ENCODE measurements around the gene PRMT3.
A peak's percentile ranks its signal among the peaks of the same experiment; 100 is the strongest.
"Not testable (repeated sequence)": the region's sequence is repeated elsewhere in the genome, so short reads cannot be mapped to it uniquely, and the experiment has no call there.

PRMT3 gene

GRCh38 chr11:20452585-20452984 lies 65.1 kb downstream of the PRMT3 start:
- in situ Hi-C loops (cut with HindIII; ENCODE audit: low pct_unique_long_range_greater_than_20kb, low sequenced_read_pairs): no loop called here
- no peak for DNase-seq (ENCODE audit: low read depth in 1 of 2, low spot score in 1 of 2)
- no peak for TF ChIP-seq JUND (IDR thresholded peaks at IDR 0.05; ENCODE audit: low read depth)

- in situ Hi-C loops (cut with HindIII; ENCODE audit: low pct_unique_long_range_greater_than_20kb, low sequenced_read_pairs): no loop called here
- DNase-seq (ENCODE audit: low read depth in 1 of 2, low spot score in 1 of 2): no peak
- TF ChIP-seq JUND (IDR thresholded peaks at IDR 0.05; ENCODE audit: low read depth): no peak
These were observed 66.3 kb downstream of the PRMT3 start for GRCh38 chr11:20453657-20454316.

GRCh38 chr11:20457001-20457799 lies 69.7 kb downstream of the PRMT3 start:
- no peak for TF ChIP-seq JUND (IDR thresholded peaks at IDR 0.05; ENCODE audit: low read depth)
- in situ Hi-C loops (cut with HindIII; ENCODE audit: low pct_unique_long_range_greater_than_20kb, low sequenced_read_pairs): no loop called here
- no peak for DNase-seq (ENCODE audit: low read depth in 1 of 2, low spot score in 1 of 2)

GRCh38 chr11:20457934-20458680 lies 70.6 kb downstream of the PRMT3 start:
- no peak for DNase-seq (ENCODE audit: low read depth in 1 of 2, low spot score in 1 of 2)
- in situ Hi-C loops (cut with HindIII; ENCODE audit: low pct_unique_long_range_greater_than_20kb, low sequenced_read_pairs): no loop called here
- TF ChIP-seq JUND (IDR thresholded peaks at IDR 0.05; ENCODE audit: low read depth): no peak

- DNase-seq (ENCODE audit: low read depth in 1 of 2, low spot score in 1 of 2): no peak
- no peak for TF ChIP-seq JUND (IDR thresholded peaks at IDR 0.05; ENCODE audit: low read depth)
These were observed 71.6 kb downstream of the PRMT3 start for GRCh38 chr11:20458905-20459632.

GRCh38 chr11:20459865-20460264 lies 72.3 kb downstream of the PRMT3 start:
- no peak for TF ChIP-seq JUND (IDR thresholded peaks at IDR 0.05; ENCODE audit: low read depth)
- no peak for DNase-seq (ENCODE audit: low read depth in 1 of 2, low spot score in 1 of 2)
- in situ Hi-C loops (cut with HindIII; ENCODE audit: low pct_unique_long_range_greater_than_20kb, low sequenced_read_pairs): no loop called here

More at GRCh38 chr11:20458905-20459632, 71.6 kb downstream of the PRMT3 start:
- in situ Hi-C loops (cut with HindIII; ENCODE audit: low pct_unique_long_range_greater_than_20kb, low sequenced_read_pairs): no loop called here

- TF ChIP-seq JUND (IDR thresholded peaks at IDR 0.05; ENCODE audit: low read depth): no peak
- no peak for DNase-seq (ENCODE audit: low read depth in 1 of 2, low spot score in 1 of 2)
- in situ Hi-C loops (cut with HindIII; ENCODE audit: low pct_unique_long_range_greater_than_20kb, low sequenced_read_pairs): no loop called here
These were observed 77.0 kb downstream of the PRMT3 start for GRCh38 chr11:20464518-20464917.

- in situ Hi-C loops (cut with HindIII; ENCODE audit: low pct_unique_long_range_greater_than_20kb, low sequenced_read_pairs): no loop called here
- no peak for TF ChIP-seq JUND (IDR thresholded peaks at IDR 0.05; ENCODE audit: low read depth)
- DNase-seq (ENCODE audit: low read depth in 1 of 2, low spot score in 1 of 2): no peak
These were observed 80.1 kb downstream of the PRMT3 start for GRCh38 chr11:20467487-20468185.

- no peak for TF ChIP-seq JUND (IDR thresholded peaks at IDR 0.05; ENCODE audit: low read depth)
These were observed 82.8 kb downstream of the PRMT3 start for GRCh38 chr11:20470348-20470747.

GRCh38 chr11:20471929-20472328 lies 84.4 kb downstream of the PRMT3 start:
- in situ Hi-C loops (cut with HindIII; ENCODE audit: low pct_unique_long_range_greater_than_20kb, low sequenced_read_pairs); DNase-seq (ENCODE audit: low read depth in 1 of 2, low spot score in 1 of 2): not testable (repeated sequence)

More at GRCh38 chr11:20470348-20470747, 82.8 kb downstream of the PRMT3 start:
- DNase-seq (ENCODE audit: low read depth in 1 of 2, low spot score in 1 of 2): no peak
- in situ Hi-C loops (cut with HindIII; ENCODE audit: low pct_unique_long_range_greater_than_20kb, low sequenced_read_pairs): no loop called here

GRCh38 chr11:20474176-20474881 lies 86.8 kb downstream of the PRMT3 start:
- peak in 1 of 2 experiments; percentile 67 for DNase-seq (ENCODE audit: low read depth in 1 of 2, low spot score in 1 of 2)
- no peak for TF ChIP-seq JUND (IDR thresholded peaks at IDR 0.05; ENCODE audit: low read depth)
- in situ Hi-C loops (cut with HindIII; ENCODE audit: low pct_unique_long_range_greater_than_20kb, low sequenced_read_pairs): no loop called here
